ENCODE results near the gene AIFM1.
A peak's percentile ranks its signal among the peaks of the same experiment; 100 is the strongest.
"Not testable (repeated sequence)": the region's sequence is repeated elsewhere in the genome, so short reads cannot be mapped to it uniquely, and the experiment has no call there.

The AIFM1 gene

GRCh38 chrX:130118441-130119311 is 47.0 kb downstream of the AIFM1 start:
- no peak for DNase-seq (ENCODE audit: low spot score)

GRCh38 chrX:130117166-130117565 is 48.5 kb downstream of the AIFM1 start:
- DNase-seq (ENCODE audit: low spot score), result no peak

- DNase-seq (ENCODE audit: low spot score), result not testable (repeated sequence)
These were observed 50.3 kb downstream of the AIFM1 start for GRCh38 chrX:130115119-130115885.

GRCh38 chrX:130114141-130114588 is 51.5 kb downstream of the AIFM1 start:
- no peak for DNase-seq (ENCODE audit: low spot score)

- DNase-seq (ENCODE audit: low spot score), result no peak
These were observed 54.2 kb downstream of the AIFM1 start for GRCh38 chrX:130111220-130112154.

- peak; percentile 32 for DNase-seq (ENCODE audit: low spot score)
These were observed 55.0 kb downstream of the AIFM1 start, which contains the start of gene ELF4 for GRCh38 chrX:130110379-130111219. ELF4 (minus strand) TSS chrX:130110497; CDS start chrX:130081330, 29,167 bp downstream.

- DNase-seq (ENCODE audit: low spot score), result no peak
These were observed 55.9 kb downstream of the AIFM1 start for GRCh38 chrX:130109429-130110378.

GRCh38 chrX:130108647-130109428 is 56.8 kb downstream of the AIFM1 start:
- no peak for DNase-seq (ENCODE audit: low spot score)

GRCh38 chrX:130106071-130106470 is 59.6 kb downstream of the AIFM1 start:
- DNase-seq (ENCODE audit: low spot score), result no peak

- DNase-seq (ENCODE audit: low spot score), result no peak
These were observed 60.4 kb downstream of the AIFM1 start for GRCh38 chrX:130105244-130105643.

- DNase-seq (ENCODE audit: low spot score), result no peak
These were observed 62.0 kb downstream of the AIFM1 start for GRCh38 chrX:130103605-130104004.

- DNase-seq (ENCODE audit: low spot score), result no peak
These were observed 65.5 kb downstream of the AIFM1 start for GRCh38 chrX:130100180-130100579.

GRCh38 chrX:130098210-130098552 is 67.5 kb downstream of the AIFM1 start:
- no peak for DNase-seq (ENCODE audit: low spot score)

- DNase-seq (ENCODE audit: low spot score), result no peak
These were observed 68.0 kb downstream of the AIFM1 start for GRCh38 chrX:130097507-130098209.

GRCh38 chrX:130095249-130096030 is 70.2 kb downstream of the AIFM1 start:
- DNase-seq (ENCODE audit: low spot score), result no peak

- DNase-seq (ENCODE audit: low spot score), result no peak
These were observed 70.9 kb downstream of the AIFM1 start for GRCh38 chrX:130094696-130095095.

- no peak for DNase-seq (ENCODE audit: low spot score)
These were observed 72.4 kb downstream of the AIFM1 start for GRCh38 chrX:130093271-130093670.
